GM12878 (cell line): ENCODE data around the gene MIS12.

Experiments used
- ESRRA ChIP-seq: IDR thresholded peaks from 2 replicates; pipeline ENCODE4 v1.6.1; 2012; ENCODE audit warnings: mild to moderate bottlenecking, low read length, improper control_type of control experiment
- HDAC2 ChIP-seq: fragments of 200-600 bp; sonication (generic); IDR thresholded peaks from 2 replicates; pipeline ENCODE4 v1.6.1; 2017
- JUND ChIP-seq: IDR thresholded peaks from 2 replicates; pipeline ENCODE4 v1.6.1; 2012; ENCODE audit warnings: low read depth, mild to moderate bottlenecking, low read length, improper control_type of control experiment, moderate library complexity
- MXI1 ChIP-seq: fragments of 150-350 bp; IDR thresholded peaks from 2 replicates; pipeline ENCODE4 v1.6.1; 2011; ENCODE audit warnings: low read depth, mild to moderate bottlenecking, inconsistent platforms, low read length, improper control_type of control experiment
- NFYB ChIP-seq: IDR thresholded peaks from 2 replicates; pipeline ENCODE4 v1.6.1; 2011; ENCODE audit warnings: low read depth, mild to moderate bottlenecking, low read length, improper control_type of control experiment, moderate library complexity; ENCODE audit not compliant: insufficient read depth
- SIN3A ChIP-seq: IDR thresholded peaks from 2 replicates; pipeline ENCODE4 v1.6.1; 2012; ENCODE audit warnings: low read depth, low read length, improper control_type of control experiment
- SRF ChIP-seq, 2 experiments: IDR thresholded peaks; 2 replicates each; pipeline ENCODE4 v1.6.1; 2011; ENCODE audit warnings: low read depth in 2 of 2, low read length in 2 of 2, mild to moderate bottlenecking in 1 of 2, moderate library complexity in 1 of 2
- ZNF622 ChIP-seq: fragments of 450-650 bp; IDR thresholded peaks from 2 replicates; pipeline ENCODE4 v1.6.1; 2017; ENCODE audit warnings: mild to moderate bottlenecking, inconsistent platforms
- TF ChIP-seq, protein P1 (sequence below), 3 experiments: IDR thresholded peaks in 2 of 3; conservative IDR thresholded peaks in 1 of 3; 2 replicates each; pipeline ENCODE4 v1.5.1; 2011; ENCODE audit warnings: low read depth in 3 of 3, low read length in 3 of 3, mild to moderate bottlenecking in 3 of 3, control low read depth in 2 of 3, moderate library complexity in 2 of 3, inconsistent platforms in 1 of 3, mixed read lengths in 1 of 3; ENCODE audit not compliant: control insufficient read depth in 2 of 3, insufficient read depth in 1 of 3; ENCODE audit errors: extremely low read depth in 1 of 3
- TF ChIP-seq, protein P2 (sequence below): fragments of 450-650 bp; IDR thresholded peaks from 2 replicates; pipeline ENCODE4 v1.6.1; 2017; ENCODE audit warnings: borderline replicate concordance
- TF ChIP-seq, protein P3 (sequence below): fragments of 450-650 bp; IDR thresholded peaks from 2 replicates; pipeline ENCODE4 v1.6.1; 2016; ENCODE audit warnings: mild to moderate bottlenecking

DNA sequence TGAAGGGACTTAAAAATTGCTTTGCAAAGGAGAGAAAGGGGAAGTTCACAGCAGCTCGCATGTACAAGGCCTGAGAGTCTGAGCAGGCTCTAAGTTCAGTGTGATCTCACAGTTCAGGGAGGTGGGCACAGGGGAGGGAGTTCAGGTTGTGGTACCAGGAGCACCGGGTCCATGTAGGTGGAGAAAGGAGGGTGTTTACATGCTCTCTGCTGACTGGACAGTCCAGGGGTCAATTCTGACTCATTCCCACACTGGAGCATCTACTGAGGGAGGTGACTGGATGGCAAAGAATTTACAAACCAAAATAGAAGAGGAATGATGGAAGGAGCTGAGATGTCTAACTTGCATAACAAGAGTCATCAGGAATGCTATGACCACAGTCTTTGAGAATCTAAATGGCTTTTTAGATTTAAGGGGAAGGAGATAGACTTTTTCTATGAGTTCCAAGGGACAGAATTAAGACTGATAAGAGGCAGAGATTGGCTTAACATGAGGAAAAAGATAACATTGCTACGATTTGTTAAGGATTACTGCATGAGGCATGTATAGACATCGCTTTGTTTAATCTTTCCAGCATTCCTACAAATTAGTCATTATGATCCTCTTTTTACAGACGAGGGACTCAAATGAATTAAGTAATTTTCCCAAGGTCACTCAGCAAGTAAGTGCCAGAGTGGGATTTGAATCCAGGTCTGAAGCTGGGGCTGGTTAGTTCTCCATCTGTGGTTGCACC, 29.9 kb downstream of the MIS12 start:
- no peak for TF ChIP-seq ZNF622
- TF ChIP-seq, protein P1, sequence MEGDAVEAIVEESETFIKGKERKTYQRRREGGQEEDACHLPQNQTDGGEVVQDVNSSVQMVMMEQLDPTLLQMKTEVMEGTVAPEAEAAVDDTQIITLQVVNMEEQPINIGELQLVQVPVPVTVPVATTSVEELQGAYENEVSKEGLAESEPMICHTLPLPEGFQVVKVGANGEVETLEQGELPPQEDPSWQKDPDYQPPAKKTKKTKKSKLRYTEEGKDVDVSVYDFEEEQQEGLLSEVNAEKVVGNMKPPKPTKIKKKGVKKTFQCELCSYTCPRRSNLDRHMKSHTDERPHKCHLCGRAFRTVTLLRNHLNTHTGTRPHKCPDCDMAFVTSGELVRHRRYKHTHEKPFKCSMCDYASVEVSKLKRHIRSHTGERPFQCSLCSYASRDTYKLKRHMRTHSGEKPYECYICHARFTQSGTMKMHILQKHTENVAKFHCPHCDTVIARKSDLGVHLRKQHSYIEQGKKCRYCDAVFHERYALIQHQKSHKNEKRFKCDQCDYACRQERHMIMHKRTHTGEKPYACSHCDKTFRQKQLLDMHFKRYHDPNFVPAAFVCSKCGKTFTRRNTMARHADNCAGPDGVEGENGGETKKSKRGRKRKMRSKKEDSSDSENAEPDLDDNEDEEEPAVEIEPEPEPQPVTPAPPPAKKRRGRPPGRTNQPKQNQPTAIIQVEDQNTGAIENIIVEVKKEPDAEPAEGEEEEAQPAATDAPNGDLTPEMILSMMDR (IDR thresholded peaks at IDR 0.05 in 2 of 3, conservative IDR thresholded peaks at IDR 0.05 in 1 of 3; ENCODE audit: control insufficient read depth in 2 of 3, extremely low read depth in 1 of 3, insufficient read depth in 1 of 3, low read depth in 3 of 3, low read length in 3 of 3): no peak
- TF ChIP-seq HDAC2: no peak
- no peak for TF ChIP-seq JUND
- TF ChIP-seq MXI1: no peak
- TF ChIP-seq SRF (IDR thresholded peaks at IDR 0.05; ENCODE audit: low read depth in 2 of 2, low read length in 2 of 2): no peak
- no peak for TF ChIP-seq SIN3A
- TF ChIP-seq, protein P2, sequence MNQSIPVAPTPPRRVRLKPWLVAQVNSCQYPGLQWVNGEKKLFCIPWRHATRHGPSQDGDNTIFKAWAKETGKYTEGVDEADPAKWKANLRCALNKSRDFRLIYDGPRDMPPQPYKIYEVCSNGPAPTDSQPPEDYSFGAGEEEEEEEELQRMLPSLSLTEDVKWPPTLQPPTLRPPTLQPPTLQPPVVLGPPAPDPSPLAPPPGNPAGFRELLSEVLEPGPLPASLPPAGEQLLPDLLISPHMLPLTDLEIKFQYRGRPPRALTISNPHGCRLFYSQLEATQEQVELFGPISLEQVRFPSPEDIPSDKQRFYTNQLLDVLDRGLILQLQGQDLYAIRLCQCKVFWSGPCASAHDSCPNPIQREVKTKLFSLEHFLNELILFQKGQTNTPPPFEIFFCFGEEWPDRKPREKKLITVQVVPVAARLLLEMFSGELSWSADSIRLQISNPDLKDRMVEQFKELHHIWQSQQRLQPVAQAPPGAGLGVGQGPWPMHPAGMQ: no peak
- TF ChIP-seq NFYB: no peak
- TF ChIP-seq ESRRA: no peak
- TF ChIP-seq, protein P3, sequence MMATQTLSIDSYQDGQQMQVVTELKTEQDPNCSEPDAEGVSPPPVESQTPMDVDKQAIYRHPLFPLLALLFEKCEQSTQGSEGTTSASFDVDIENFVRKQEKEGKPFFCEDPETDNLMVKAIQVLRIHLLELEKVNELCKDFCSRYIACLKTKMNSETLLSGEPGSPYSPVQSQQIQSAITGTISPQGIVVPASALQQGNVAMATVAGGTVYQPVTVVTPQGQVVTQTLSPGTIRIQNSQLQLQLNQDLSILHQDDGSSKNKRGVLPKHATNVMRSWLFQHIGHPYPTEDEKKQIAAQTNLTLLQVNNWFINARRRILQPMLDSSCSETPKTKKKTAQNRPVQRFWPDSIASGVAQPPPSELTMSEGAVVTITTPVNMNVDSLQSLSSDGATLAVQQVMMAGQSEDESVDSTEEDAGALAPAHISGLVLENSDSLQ: no peak
